Astrocyte (in vitro differentiated cells and primary cell): ENCODE results near the gene MFSD6. TPM values are rescaled to one million over a fixed set of nuclear protein-coding genes. Genes with fewer than 3 reads are reported as not detected.

ENCODE experiments used
- DNase-seq: peaks from one replicate; pipeline ENCODE4 v3.0.0-alpha.2; 2010; ENCODE audit warnings: low read depth
- FAIRE-seq: peaks from 2 replicates; lab custom pipeline; 2011; peaks lifted over from hg19 to GRCh38; lab: Jason Lieb, UNC
- H2AFZ ChIP-seq: 2 replicates; pipeline ENCODE4 v1.6.0; 2012; ENCODE audit warnings: low read depth, low read length, inconsistent platforms
- H3K27ac ChIP-seq: 2 replicates; pipeline ENCODE4 v1.5.1; 2011; ENCODE audit warnings: low read depth, low read length, inconsistent platforms
- H3K27me3 ChIP-seq: 2 replicates; pipeline ENCODE4 v1.6.0; 2011; ENCODE audit warnings: low read length, inconsistent platforms; ENCODE audit not compliant: insufficient read depth
- H3K36me3 ChIP-seq: 2 replicates; pipeline ENCODE4 v1.5.1; 2011; ENCODE audit warnings: low read length, inconsistent platforms; ENCODE audit not compliant: insufficient read depth
- H3K4me1 ChIP-seq: 2 replicates; pipeline ENCODE4 v1.5.1; 2011; ENCODE audit warnings: low read length, inconsistent platforms; ENCODE audit not compliant: insufficient read depth
- H3K4me2 ChIP-seq: 2 replicates; pipeline ENCODE4 v1.6.0; 2012; ENCODE audit warnings: low read length, inconsistent platforms
- H3K4me3 ChIP-seq: 2 replicates; pipeline ENCODE4 v1.5.1; 2011; ENCODE audit warnings: low read depth, mild to moderate bottlenecking, low read length, inconsistent platforms; ENCODE audit not compliant: insufficient read depth
- H3K79me2 ChIP-seq: 2 replicates; pipeline ENCODE4 v1.6.0; 2012; ENCODE audit warnings: mild to moderate bottlenecking, low read length, inconsistent platforms; ENCODE audit not compliant: insufficient read depth
- H3K9ac ChIP-seq: 2 replicates; pipeline ENCODE4 v1.6.0; 2012; ENCODE audit warnings: mild to moderate bottlenecking, low read length, inconsistent platforms
- H3K9me3 ChIP-seq: 2 replicates; pipeline ENCODE4 v1.5.1; 2012; ENCODE audit warnings: low read depth, mild to moderate bottlenecking, low read length, inconsistent platforms; ENCODE audit not compliant: insufficient read depth
- H4K20me1 ChIP-seq: 2 replicates; pipeline ENCODE4 v1.6.0; 2012; ENCODE audit warnings: low read length, inconsistent platforms; ENCODE audit not compliant: insufficient read depth
- H3K27ac Mint-ChIP-seq: one replicate; pipeline ENCODE4 v1.8.0; 2021; ENCODE audit warnings: mild to moderate bottlenecking, mixed read lengths; ENCODE audit not compliant: unreplicated experiment
- H3K27me3 Mint-ChIP-seq: one replicate; pipeline ENCODE4 v1.8.0; 2021; ENCODE audit warnings: low read depth, mixed read lengths; ENCODE audit not compliant: unreplicated experiment
- H3K36me3 Mint-ChIP-seq: one replicate; pipeline ENCODE4 v1.8.0; 2021; ENCODE audit warnings: low read depth, mixed read lengths; ENCODE audit not compliant: unreplicated experiment
- H3K4me1 Mint-ChIP-seq: one replicate; pipeline ENCODE4 v1.8.0; 2021; ENCODE audit warnings: low read depth, mixed read lengths; ENCODE audit not compliant: unreplicated experiment
- H3K4me3 Mint-ChIP-seq: one replicate; pipeline ENCODE4 v1.8.0; 2021; ENCODE audit warnings: mild to moderate bottlenecking, moderate library complexity, mixed read lengths; ENCODE audit not compliant: unreplicated experiment
- H3K9me3 Mint-ChIP-seq: one replicate; pipeline ENCODE4 v1.8.0; 2021; ENCODE audit warnings: mild to moderate bottlenecking, mixed read lengths; ENCODE audit not compliant: unreplicated experiment
- CTCF ChIP-seq: IDR thresholded peaks from 2 replicates; pipeline ENCODE4 v1.5.1; 2011; ENCODE audit warnings: low read depth, mild to moderate bottlenecking, inconsistent platforms, low read length, moderate library complexity; ENCODE audit not compliant: insufficient read depth
- EZH2 ChIP-seq: IDR thresholded peaks from 2 replicates; pipeline ENCODE4 v1.6.1; 2012; ENCODE audit warnings: mild to moderate bottlenecking, low read length, inconsistent platforms; ENCODE audit not compliant: insufficient read depth
- total RNA-seq: library from RNA; stranded (reverse); gene quantifications from 2 replicates; pipeline ENCODE4 v1.2.1, GENCODE V29; 2021

Gene MFSD6
- total RNA-seq, 1 donor from 2014 or later: 2.7 TPM

GRCh38 chr2:190380962-190381412 is 27.2 kb upstream of the MFSD6 start:
- Histone ChIP-seq H4K20me1 (no peaks in the 10 kb centered on the region), H3K9ac (no peak overlapping the region), H3K4me1 (no peaks in the 10 kb centered on the region), H3K4me3 (no peak overlapping the region), H3K27me3 (no peaks in the 10 kb centered on the region), H3K36me3 (no peaks in the 10 kb centered on the region), H3K27ac (no peak overlapping the region), H3K79me2 (no peaks in the 10 kb centered on the region), H2AFZ (no peak overlapping the region), H3K9me3 (no peaks in the 10 kb centered on the region), H3K4me2 (no peak overlapping the region)
- H3K36me3 Mint-ChIP-seq: peaks cover 2% of the 10 kb centered on the region
- DNase-seq (no peak), FAIRE-seq (no peak)
- H3K4me3 Mint-ChIP-seq: no peak overlapping the region
- H3K27ac Mint-ChIP-seq: no peak overlapping the region
- H3K27me3 Mint-ChIP-seq: peaks cover 3% of the 10 kb centered on the region
- TF ChIP-seq EZH2 (no peak), CTCF (no peak)
- H3K9me3 Mint-ChIP-seq: no peaks in the 10 kb centered on the region
- H3K4me1 Mint-ChIP-seq: no peaks in the 10 kb centered on the region

GRCh38 chr2:190382851-190383250 is 25.3 kb upstream of the MFSD6 start:
- H3K27me3 ChIP-seq: no peaks in the 10 kb centered on the region
- Mint-ChIP-seq H3K36me3 (no peaks in the 10 kb centered on the region), H3K4me1 (no peaks in the 10 kb centered on the region), H3K9me3 (no peaks in the 10 kb centered on the region), H3K27me3 (peaks cover 3% of the 10 kb centered on the region), H3K4me3 (no peak overlapping the region), H3K27ac (no peak overlapping the region)
- DNase-seq (peak; percentile 48), FAIRE-seq (no peak)
- H3K9me3 ChIP-seq: no peaks in the 10 kb centered on the region
- H2AFZ ChIP-seq: no peak overlapping the region
- H3K36me3 ChIP-seq: no peaks in the 10 kb centered on the region
- H3K4me2 ChIP-seq: no peak overlapping the region
- no peaks in the 10 kb centered on the region for H3K4me1 ChIP-seq
- no peak overlapping the region for H3K9ac ChIP-seq
- no peak overlapping the region for H3K27ac ChIP-seq
- TF ChIP-seq EZH2 (no peak), CTCF (peak; percentile 22)
- no peak overlapping the region for H3K4me3 ChIP-seq
- no peaks in the 10 kb centered on the region for H4K20me1 ChIP-seq
- no peaks in the 10 kb centered on the region for H3K79me2 ChIP-seq

- Histone ChIP-seq H3K36me3 (no peaks in the 10 kb centered on the region), H3K9ac (no peak overlapping the region), H4K20me1 (no peaks in the 10 kb centered on the region), H3K9me3 (no peaks in the 10 kb centered on the region), H3K27me3 (no peaks in the 10 kb centered on the region), H3K79me2 (no peaks in the 10 kb centered on the region), H3K4me2 (no peak overlapping the region), H3K27ac (no peak overlapping the region), H2AFZ (no peak overlapping the region), H3K4me1 (no peaks in the 10 kb centered on the region), H3K4me3 (no peak overlapping the region)
- Mint-ChIP-seq H3K4me3 (no peak overlapping the region), H3K27ac (no peak overlapping the region), H3K9me3 (no peaks in the 10 kb centered on the region), H3K4me1 (no peaks in the 10 kb centered on the region), H3K36me3 (no peaks in the 10 kb centered on the region), H3K27me3 (peaks cover 8% of the 10 kb centered on the region)
- no peak for FAIRE-seq
- DNase-seq: no peak
- TF ChIP-seq EZH2: no peak
- TF ChIP-seq CTCF: no peak
Measured at GRCh38 chr2:190387422-190387821, 20.7 kb upstream of the MFSD6 start.
